Peyer's patch (tissue), 4 donors: ENCODE data around the gene FAM43A. TPM values are rescaled to one million over a fixed set of nuclear protein-coding genes. Genes with fewer than 3 reads are reported as not detected.

ENCODE experiments used
- DNase-seq, 3 donors: peaks; one replicate each; pipeline ENCODE4 v3.0.0-alpha.2; 2017 to 2019
- H3K27ac ChIP-seq, 4 donors: fragments of 200-600 bp; sonication (generic); one replicate each; pipeline ENCODE4 v1.5.1; 2016 to 2019
- H3K27me3 ChIP-seq, 2 donors: fragments of 200-600 bp; sonication (generic); one replicate each; pipeline ENCODE4 v1.5.1; 2019
- H3K36me3 ChIP-seq, 3 donors: fragments of 200-600 bp; sonication (generic); one replicate each; pipeline ENCODE4 v1.5.1; 2016 to 2019
- H3K4me1 ChIP-seq, 4 donors: fragments of 200-600 bp; sonication (generic); one replicate each; pipeline ENCODE4 v1.5.1; 2016 to 2019
- H3K4me3 ChIP-seq, 4 donors: fragments of 200-600 bp; sonication (generic); 1 replicate in 3 of 4; 2 replicates in 1 of 4; pipeline ENCODE4 v1.5.1; 2016 to 2019; ENCODE audit warnings: mild to moderate bottlenecking in 1 of 4
- H3K9me3 ChIP-seq, 4 donors: fragments of 200-600 bp; sonication (generic); one replicate each; pipeline ENCODE4 v1.5.1; 2016 to 2019; ENCODE audit warnings: mild to moderate bottlenecking in 1 of 4
- POLR2A ChIP-seq, 2 donors: fragments of 450-650 bp; IDR thresholded peaks; one replicate each; pipeline ENCODE4 v1.5.1; 2017; ENCODE audit warnings: antibody characterized with exemption in 2 of 2, mild to moderate bottlenecking in 2 of 2, moderate library complexity in 2 of 2
- total RNA-seq, 4 donors: library from RNA; depleted of rRNA; stranded (reverse); fragments of >200 nt; gene quantifications; one replicate each; pipeline ENCODE4 v1.1.0, GENCODE V29; 2016
- TF ChIP-seq, protein P1 (sequence below), 6 experiments: fragments of 450-650 bp in 4 of 6; fragments of 200-600 bp in 2 of 6; sonication (generic) in 1 of 6; IDR thresholded peaks; one replicate each; pipeline ENCODE4 v1.5.1; 2017 to 2019; ENCODE audit warnings: antibody characterized with exemption in 6 of 6, mild to moderate bottlenecking in 3 of 6, moderate library complexity in 1 of 6

FAM43A gene
- total RNA-seq, 4 donors from 2014 or later = 4.1 to 27.5 (median 8.9) TPM

DNA sequence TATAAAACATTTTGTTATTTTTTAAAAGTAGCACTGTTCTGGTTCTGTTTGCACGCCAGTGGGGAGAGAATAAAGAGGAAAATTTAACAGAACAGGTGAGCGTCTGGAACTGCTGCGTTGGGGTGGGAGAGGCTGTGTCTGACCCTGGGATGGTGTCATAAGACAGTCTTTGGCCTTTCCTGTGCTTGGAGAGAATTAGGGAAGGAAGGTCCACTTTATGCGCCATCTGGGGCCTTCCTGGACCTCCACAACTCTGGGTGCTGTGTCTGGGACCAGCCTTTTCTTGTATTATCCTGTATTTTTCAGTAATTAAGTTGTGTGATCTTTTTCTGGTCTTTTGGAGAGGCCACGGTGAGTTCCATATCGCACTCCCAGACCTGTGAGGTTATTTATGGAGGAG, 3.3 kb downstream of the FAM43A start:
- DNase-seq = no peak
- no peak overlapping the region for H3K4me3 ChIP-seq
- H3K4me1 ChIP-seq = peaks cover 0 to 40% (median 18%) of the 10 kb centered on the region in 4 donors
- no peaks in the 10 kb centered on the region for H3K36me3 ChIP-seq
- TF ChIP-seq, protein P1, sequence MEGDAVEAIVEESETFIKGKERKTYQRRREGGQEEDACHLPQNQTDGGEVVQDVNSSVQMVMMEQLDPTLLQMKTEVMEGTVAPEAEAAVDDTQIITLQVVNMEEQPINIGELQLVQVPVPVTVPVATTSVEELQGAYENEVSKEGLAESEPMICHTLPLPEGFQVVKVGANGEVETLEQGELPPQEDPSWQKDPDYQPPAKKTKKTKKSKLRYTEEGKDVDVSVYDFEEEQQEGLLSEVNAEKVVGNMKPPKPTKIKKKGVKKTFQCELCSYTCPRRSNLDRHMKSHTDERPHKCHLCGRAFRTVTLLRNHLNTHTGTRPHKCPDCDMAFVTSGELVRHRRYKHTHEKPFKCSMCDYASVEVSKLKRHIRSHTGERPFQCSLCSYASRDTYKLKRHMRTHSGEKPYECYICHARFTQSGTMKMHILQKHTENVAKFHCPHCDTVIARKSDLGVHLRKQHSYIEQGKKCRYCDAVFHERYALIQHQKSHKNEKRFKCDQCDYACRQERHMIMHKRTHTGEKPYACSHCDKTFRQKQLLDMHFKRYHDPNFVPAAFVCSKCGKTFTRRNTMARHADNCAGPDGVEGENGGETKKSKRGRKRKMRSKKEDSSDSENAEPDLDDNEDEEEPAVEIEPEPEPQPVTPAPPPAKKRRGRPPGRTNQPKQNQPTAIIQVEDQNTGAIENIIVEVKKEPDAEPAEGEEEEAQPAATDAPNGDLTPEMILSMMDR (IDR thresholded peaks at IDR 0.05) = no peak
- no peak for TF ChIP-seq POLR2A (IDR thresholded peaks at IDR 0.05)
- no peaks in the 10 kb centered on the region for H3K9me3 ChIP-seq
- H3K27me3 ChIP-seq = no peaks in the 10 kb centered on the region
- peak overlapping the region in 3 of 4 donors; percentile 55 to 97 (median 59) for H3K27ac ChIP-seq

DNA sequence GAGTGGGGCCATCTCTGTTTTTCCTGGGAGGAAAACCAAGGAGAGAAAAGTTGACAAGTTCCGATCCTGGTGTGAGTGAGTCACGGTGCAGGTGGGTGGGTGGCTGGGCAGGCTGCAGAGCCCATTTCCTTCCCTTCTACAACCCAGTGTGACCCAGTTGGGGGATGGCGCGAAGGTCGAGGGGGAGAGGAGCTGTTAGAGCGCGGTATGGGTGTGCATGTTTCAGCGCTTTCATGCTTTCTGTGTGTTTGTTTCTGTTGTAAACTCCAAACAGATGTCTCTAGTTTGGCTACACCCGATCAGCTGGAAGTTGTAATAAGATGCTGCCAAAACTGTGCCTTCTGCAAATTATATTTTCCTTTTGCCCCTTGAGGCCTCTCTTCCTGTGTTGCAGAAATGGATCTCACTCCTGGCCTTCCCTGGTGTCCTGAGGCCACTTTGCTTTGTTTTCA, 3.8 kb downstream of the FAM43A start:
- Histone ChIP-seq H3K36me3 (no peaks in the 10 kb centered on the region), H3K9me3 (no peaks in the 10 kb centered on the region), H3K4me1 (peaks cover 0 to 40% (median 18%) of the 10 kb centered on the region in 4 donors), H3K27me3 (no peaks in the 10 kb centered on the region), H3K4me3 (no peak overlapping the region), H3K27ac (peak overlapping the region in 3 of 4 donors; percentile 55 to 97 (median 59))
- DNase-seq = peak in 2 of 3 donors; percentile 50 to 56
- TF ChIP-seq POLR2A (IDR thresholded peaks at IDR 0.05) = no peak
- TF ChIP-seq, protein P1 (IDR thresholded peaks at IDR 0.05) = no peak

DNA sequence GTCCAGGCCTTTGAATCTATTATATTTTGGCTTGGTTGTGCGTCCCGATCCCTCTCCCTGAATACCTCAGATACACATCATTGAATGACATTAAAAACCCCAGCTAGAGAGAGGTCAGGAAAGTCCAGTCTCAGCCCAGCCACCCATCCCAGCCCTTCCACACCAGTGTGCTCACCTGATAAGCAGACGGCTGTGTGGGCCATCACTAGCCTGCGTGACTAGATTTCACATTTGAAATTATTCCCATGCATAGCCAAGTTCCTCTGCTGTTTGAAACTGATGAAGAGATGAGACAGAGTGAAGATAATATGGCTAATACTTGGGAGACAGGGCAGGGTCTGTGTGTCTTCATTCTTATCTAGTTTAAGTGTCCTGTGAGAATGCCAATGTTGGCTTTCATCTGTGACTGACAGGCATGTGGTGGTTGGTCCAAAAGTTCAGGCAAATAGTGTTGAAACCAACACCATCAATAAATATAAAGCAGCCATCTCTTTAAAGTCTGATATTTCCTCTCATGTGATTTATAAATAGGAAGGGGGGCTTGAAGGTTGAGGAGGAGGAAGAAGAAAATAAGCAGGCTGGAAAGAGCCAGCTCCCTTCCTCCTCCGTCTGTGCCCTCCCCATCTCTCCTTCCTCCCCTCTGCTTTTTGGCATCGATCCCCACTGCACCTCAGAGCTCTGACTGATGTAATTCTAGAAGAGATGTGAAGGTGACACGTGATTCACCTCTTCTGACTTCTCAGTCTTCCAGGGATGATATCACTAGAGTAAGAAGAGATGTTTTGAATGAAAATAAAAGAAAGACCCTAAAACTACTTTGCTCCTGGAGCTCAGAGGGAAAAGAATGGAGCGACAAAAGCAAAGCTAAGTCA, 5.1 kb downstream of the FAM43A start:
- Histone ChIP-seq H3K27me3 (no peaks in the 10 kb centered on the region), H3K4me1 (peaks cover 0 to 30% (median 18%) of the 10 kb centered on the region in 4 donors), H3K4me3 (no peak overlapping the region), H3K36me3 (no peaks in the 10 kb centered on the region), H3K27ac (peak overlapping the region in 2 of 4 donors; percentile 49 to 68), H3K9me3 (no peaks in the 10 kb centered on the region)
- no peak for DNase-seq
- TF ChIP-seq, protein P1 (IDR thresholded peaks at IDR 0.05) = no peak
- TF ChIP-seq POLR2A (IDR thresholded peaks at IDR 0.05) = no peak

- H3K36me3 ChIP-seq = no peaks in the 10 kb centered on the region
- H3K9me3 ChIP-seq = no peaks in the 10 kb centered on the region
Observed at GRCh38 chr3:194691481-194692283, 6.0 kb downstream of the FAM43A start.

GRCh38 chr3:194696702-194697101, 11.0 kb downstream of the FAM43A start:
- DNase-seq = no peak
- Histone ChIP-seq H3K9me3 (peaks cover 0 to 5% (median 0%) of the 10 kb centered on the region in 4 donors), H3K4me1 (peaks cover 0 to 6% (median 0%) of the 10 kb centered on the region in 4 donors), H3K27ac (no peak overlapping the region), H3K27me3 (no peaks in the 10 kb centered on the region), H3K4me3 (no peak overlapping the region), H3K36me3 (no peaks in the 10 kb centered on the region)
- TF ChIP-seq, protein P1 (IDR thresholded peaks at IDR 0.05) = no peak
- TF ChIP-seq POLR2A (IDR thresholded peaks at IDR 0.05) = no peak

More at GRCh38 chr3:194691481-194692283, 6.0 kb downstream of the FAM43A start:
- Histone ChIP-seq H3K27me3 (no peaks in the 10 kb centered on the region), H3K27ac (peak overlapping the region in 2 of 4 donors; percentile 49 to 68), H3K4me3 (no peak overlapping the region), H3K4me1 (peaks cover 0 to 24% (median 18%) of the 10 kb centered on the region in 4 donors)
- peak in 2 of 3 donors; percentile 65 to 66 for DNase-seq
- no peak for TF ChIP-seq POLR2A (IDR thresholded peaks at IDR 0.05)
- TF ChIP-seq, protein P1 (IDR thresholded peaks at IDR 0.05) = no peak
